Measurements from ENCODE around the gene BID.
A peak's percentile ranks its signal among the peaks of the same experiment; 100 is the strongest.

The BID gene

GRCh38 chr22:17782621-17783020 is 8.4 kb upstream of the BID start:
- DNase-seq = no peak

- DNase-seq = no peak
Measured at GRCh38 chr22:17782158-17782557, 7.9 kb upstream of the BID start.

GRCh38 chr22:17781319-17782031 is 7.2 kb upstream of the BID start:
- DNase-seq = no peak

- DNase-seq = no peak
Measured at GRCh38 chr22:17780741-17781318, 6.6 kb upstream of the BID start.

- no peak for DNase-seq
Measured at GRCh38 chr22:17780116-17780740, 6.0 kb upstream of the BID start.

GRCh38 chr22:17779286-17780115 is 5.2 kb upstream of the BID start:
- no peak for DNase-seq

- DNase-seq = no peak
Measured at GRCh38 chr22:17778412-17778976, 4.2 kb upstream of the BID start.

GRCh38 chr22:17777717-17778044 is 3.4 kb upstream of the BID start:
- no peak for DNase-seq

- DNase-seq = no peak
Measured at GRCh38 chr22:17777005-17777716, 2.9 kb upstream of the BID start.

- no peak for DNase-seq
Measured at GRCh38 chr22:17775781-17776465, 1.7 kb upstream of the BID start.

- DNase-seq = no peak
Measured at GRCh38 chr22:17774926-17775685, 837 bp upstream of the BID start.

- peak; percentile 53 to 63 for DNase-seq
Measured at GRCh38 chr22:17773606-17774205, 563 bp downstream of the BID start.

GRCh38 chr22:17772958-17773605 is 1.2 kb downstream of the BID start:
- no peak for DNase-seq

- DNase-seq = no peak
Measured at GRCh38 chr22:17772249-17772957, 1.9 kb downstream of the BID start.

GRCh38 chr22:17770180-17771077 is 3.8 kb downstream of the BID start:
- no peak for DNase-seq

- DNase-seq = no peak
Measured at GRCh38 chr22:17769716-17770082, 4.6 kb downstream of the BID start.

- DNase-seq = no peak
Measured at GRCh38 chr22:17769013-17769715, 5.1 kb downstream of the BID start.
